SHP77 (cell line): ENCODE measurements around the gene CISH.
A peak's percentile ranks its signal among the peaks of the same experiment; 100 is the strongest.

Source experiments
- DNase-seq, 2 experiments: peaks; one replicate each; lab custom pipeline; 2025; lab: John Stamatoyannopoulos, UW

Gene CISH

GRCh38 chr3:50571486-50571885, 40.1 kb downstream of the CISH start:
- DNase-seq, result no peak

GRCh38 chr3:50570508-50571279, 40.9 kb downstream of the CISH start:
- DNase-seq, result no peak

- peak; percentile 91 to 95 for DNase-seq
Measured at GRCh38 chr3:50568947-50569749, 42.4 kb downstream of the CISH start, which contains the start of gene HEMK1. Gene HEMK1 (plus strand): TSS chr3:50569522. CDS start chr3:50571105, 1,583 bp downstream.

GRCh38 chr3:50567386-50568167, 44.0 kb downstream of the CISH start, which contains the start of gene C3orf18:
Gene C3orf18 (minus strand): TSS chr3:50567747. CDS start chr3:50565699, 2,048 bp downstream.
- peak; percentile 85 to 86 for DNase-seq

- no peak for DNase-seq
Measured at GRCh38 chr3:50567011-50567385, 44.6 kb downstream of the CISH start.

GRCh38 chr3:50564321-50564720, 47.3 kb downstream of the CISH start:
- DNase-seq, result no peak

- no peak for DNase-seq
Measured at GRCh38 chr3:50563867-50564266, 47.7 kb downstream of the CISH start.

GRCh38 chr3:50562861-50563260, 48.7 kb downstream of the CISH start:
- no peak for DNase-seq

GRCh38 chr3:50559702-50560101, 51.9 kb downstream of the CISH start:
- no peak for DNase-seq

GRCh38 chr3:50557915-50558314, 53.7 kb downstream of the CISH start:
- DNase-seq, result no peak

- DNase-seq, result no peak
Measured at GRCh38 chr3:50557106-50557505, 54.5 kb downstream of the CISH start.
